HCT116 (cell line): ENCODE measurements around the gene SVIL. TPM values are rescaled to one million over a fixed set of nuclear protein-coding genes. Genes with fewer than 3 reads are reported as not detected.

Experiments
- ATAC-seq: fragments of 200-7000 bp; cut with Tn5 transposase; 2 replicates; pipeline ENCODE4 v1.9.1; 2020; ENCODE audit warnings: mild to moderate bottlenecking, moderate library complexity
- BruUV-seq: library from RNA; stranded (reverse); fragments of 400-500 nt; replicated peaks from 2 replicates; lab custom pipeline; 2021; lab: Mats Ljungman, UMichigan
- CTCF ChIA-PET: fragments of 300-600 bp; sonication (Branson Sonifier 250); formaldehyde crosslinking; loops from one replicate; lab custom pipeline; 2021; ENCODE audit warnings: antibody characterized with exemption; lab: Charles Lee
- POLR2A ChIA-PET: fragments of 300-600, 350-600 bp; sonication (Branson Sonifier 250); formaldehyde crosslinking; loops from one replicate; lab custom pipeline; 2021; ENCODE audit warnings: antibody characterized with exemption; lab: Charles Lee
- RAD21 ChIA-PET, 2 experiments: fragments of 300-600 bp; sonication (Branson Sonifier 250); formaldehyde crosslinking; loops; one replicate each; lab custom pipeline; 2023; ENCODE audit warnings: low total read pairs in 2 of 2; ENCODE audit not compliant: uncharacterized antibody in 2 of 2, unreplicated experiment in 2 of 2, low non-redundant PET in 1 of 2; lab: Charles Lee
- DNase-seq: peaks from one replicate; pipeline ENCODE4 v3.0.0-alpha.2; 2010; ENCODE audit warnings: low read depth, low spot score
- H2AFZ ChIP-seq: fragments of 200-600 bp; shearing (Covaris generic), sonication (generic); 2 replicates; pipeline ENCODE4 v1.6.1; 2017; ENCODE audit warnings: low read depth, mixed run types, mixed read lengths, antibody characterized with exemption, low read length; ENCODE audit not compliant: poor library complexity, severe bottlenecking
- H3K27ac ChIP-seq: 2 replicates; pipeline ENCODE4 v1.5.1; 2012; ENCODE audit warnings: low read depth, low read length
- H3K27me3 ChIP-seq: fragments of 200-600 bp; sonication (generic); 2 replicates; pipeline ENCODE4 v1.6.1; 2016; ENCODE audit warnings: mixed run types, low read length, mixed read lengths; ENCODE audit not compliant: insufficient read depth
- H3K36me3 ChIP-seq, 2 experiments: fragments of 200-500 bp in 1 of 2; fragments of 200-600 bp in 1 of 2; sonication (Bioruptor generic) in 1 of 2; sonication (generic) in 1 of 2; 2 replicates each; pipeline versions ENCODE4 v1.5.1 to v1.6.1; 2014 to 2016; ENCODE audit warnings: low read length in 2 of 2, inconsistent platforms in 1 of 2, mixed read lengths in 1 of 2, mixed run types in 1 of 2; ENCODE audit not compliant: insufficient read depth in 2 of 2, control insufficient read depth in 1 of 2
- H3K4me1 ChIP-seq, 2 experiments: fragments of 200-600 bp in 1 of 2; sonication (generic) in 1 of 2; 2 replicates each; pipeline versions ENCODE4 v1.5.1 to v1.6.1; 2012 to 2017; ENCODE audit warnings: low read length in 2 of 2, inconsistent platforms in 1 of 2, mild to moderate bottlenecking in 1 of 2, mixed read lengths in 1 of 2, mixed run types in 1 of 2, moderate library complexity in 1 of 2; ENCODE audit not compliant: insufficient read depth in 2 of 2, control insufficient read depth in 1 of 2
- H3K4me2 ChIP-seq: fragments of 200-600 bp; sonication (generic); 2 replicates; pipeline ENCODE4 v1.6.1; 2017; ENCODE audit warnings: mixed run types, low read length, mixed read lengths
- H3K4me3 ChIP-seq, 2 experiments: fragments of 200-600 bp in 1 of 2; sonication (generic) in 1 of 2; replicated peaks in 1 of 2; 2 replicates each; pipeline ENCODE4 v1.5.1; 2011 to 2016; ENCODE audit warnings: low read length in 2 of 2, control low read depth in 1 of 2, low read depth in 1 of 2, mild to moderate bottlenecking in 1 of 2, mixed read lengths in 1 of 2, mixed run types in 1 of 2
- H3K79me2 ChIP-seq: fragments of 200-600 bp; sonication (generic); 2 replicates; pipeline ENCODE4 v1.6.1; 2017; ENCODE audit warnings: mild to moderate bottlenecking, mixed run types, low read length, moderate library complexity, mixed read lengths; ENCODE audit not compliant: insufficient read depth
- H3K9ac ChIP-seq: fragments of 200-600 bp; sonication (generic); 2 replicates; pipeline ENCODE4 v1.6.1; 2016; ENCODE audit warnings: low read length, mixed read lengths
- H3K9me2 ChIP-seq: fragments of 200-600 bp; sonication (generic), shearing (Covaris generic); 2 replicates; pipeline ENCODE4 v1.6.1; 2017; ENCODE audit warnings: mixed run types, mild to moderate bottlenecking, moderate library complexity; ENCODE audit not compliant: insufficient read depth
- H3K9me3 ChIP-seq, 2 experiments: fragments of 200-500 bp in 1 of 2; fragments of 200-600 bp in 1 of 2; sonication (Bioruptor generic) in 1 of 2; sonication (generic) in 1 of 2; 2 replicates each; pipeline ENCODE4 v1.6.1; 2014 to 2017; ENCODE audit warnings: low read length in 2 of 2, mixed read lengths in 2 of 2, inconsistent platforms in 1 of 2, low read depth in 1 of 2, mild to moderate bottlenecking in 1 of 2, mixed run types in 1 of 2, moderate library complexity in 1 of 2; ENCODE audit not compliant: control insufficient read depth in 1 of 2, insufficient read depth in 1 of 2
- H4K20me1 ChIP-seq: fragments of 200-600 bp; sonication (generic), shearing (Covaris generic); 2 replicates; pipeline ENCODE4 v1.6.1; 2017; ENCODE audit warnings: mixed run types, mild to moderate bottlenecking, moderate library complexity; ENCODE audit not compliant: insufficient read depth
- CBX3 ChIP-seq: IDR thresholded peaks from 2 replicates; pipeline ENCODE4 v1.6.1; 2012; ENCODE audit warnings: low read depth
- CEBPB ChIP-seq: IDR thresholded peaks from 2 replicates; pipeline ENCODE4 v1.6.1; 2012; ENCODE audit warnings: low read depth
- CTCF ChIP-seq, 3 experiments: fragments of 200-600 bp in 1 of 3; sonication (generic) in 1 of 3; IDR thresholded peaks in 2 of 3; conservative IDR thresholded peaks in 1 of 3; 2 replicates each; pipeline ENCODE4 v1.5.1; 2012 to 2017; ENCODE audit warnings: low read depth in 2 of 3, low read length in 2 of 3, antibody characterized with exemption in 1 of 3, borderline replicate concordance in 1 of 3, control low read depth in 1 of 3, mild to moderate bottlenecking in 1 of 3, mixed read lengths in 1 of 3, mixed run types in 1 of 3, moderate library complexity in 1 of 3; ENCODE audit not compliant: insufficient read depth in 1 of 3
- EZH2phosphoT487 ChIP-seq: fragments of 200-600 bp; IDR thresholded peaks from 2 replicates; pipeline ENCODE4 v1.6.1; 2018; ENCODE audit warnings: antibody characterized with exemption, borderline replicate concordance
- MAX ChIP-seq: IDR thresholded peaks from 2 replicates; pipeline ENCODE4 v1.6.1; 2012
- POLR2A ChIP-seq: IDR thresholded peaks from 2 replicates; pipeline ENCODE4 v1.7.0; 2011; ENCODE audit warnings: borderline replicate concordance; ENCODE audit not compliant: insufficient read depth, insufficient read length; ENCODE audit errors: extremely low read depth
- REST ChIP-seq: IDR thresholded peaks from 2 replicates; pipeline ENCODE4 v1.6.1; 2012; ENCODE audit warnings: low read depth
- SIN3A ChIP-seq: IDR thresholded peaks from 2 replicates; pipeline ENCODE4 v1.6.1; 2012; ENCODE audit warnings: low read depth
- YY1 ChIP-seq: IDR thresholded peaks from 2 replicates; pipeline ENCODE4 v1.6.1; 2011; ENCODE audit warnings: low read length, low read depth, moderate library complexity, mild to moderate bottlenecking; ENCODE audit not compliant: insufficient replicate concordance; ENCODE audit errors: extremely low read depth
- ZFX ChIP-seq: fragments of 450-650 bp; IDR thresholded peaks from 2 replicates; pipeline ENCODE4 v1.6.1; 2017
- intact Hi-C: fragments of 100-400 bp; cut with micrococcal nuclease; formaldehyde crosslinking; loops from 2 replicates; pipeline ENCODE4 v1.10.0; 2022
- total RNA-seq: library from RNA; stranded (reverse); gene quantifications from one replicate; pipeline ENCODE4 v1.2.1, GENCODE V29; 2021; ENCODE audit not compliant: unreplicated experiment

The SVIL gene
- total RNA-seq, 1 experiment from 2014 or later = 27.0 TPM

GRCh38 chr10:29469481-29470354 is 165.1 kb downstream of the SVIL start:
- no peak overlapping the region for H2AFZ ChIP-seq
- H3K79me2 ChIP-seq = no peaks in the 10 kb centered on the region
- ChIA-PET RAD21 (no interaction called here), CTCF (no interaction called here), POLR2A (no interaction called here)
- no peaks in the 10 kb centered on the region for H4K20me1 ChIP-seq
- H3K4me1 ChIP-seq = peaks cover 2 to 11% of the 10 kb centered on the region in 2 experiments; a peak in 3 of 4 replicates
- no peak overlapping the region for H3K27ac ChIP-seq
- H3K9me3 ChIP-seq = no peaks in the 10 kb centered on the region
- BruUV-seq = no TSS peak
- H3K27me3 ChIP-seq = no peaks in the 10 kb centered on the region
- DNase-seq (no peak), ATAC-seq (no peak)
- H3K4me3 ChIP-seq = no peak overlapping the region
- no peak for TF ChIP-seq EZH2phosphoT487
- no peak for TF ChIP-seq ZFX
- TF ChIP-seq POLR2A = no peak
- TF ChIP-seq CBX3 = no peak
- TF ChIP-seq REST = no peak
- no peak for TF ChIP-seq MAX
- no peak for TF ChIP-seq SIN3A
- no peak for TF ChIP-seq YY1
- no peak for TF ChIP-seq CTCF (IDR thresholded peaks at IDR 0.05 in 2 of 3, conservative IDR thresholded peaks at IDR 0.05 in 1 of 3; ENCODE audit: borderline replicate concordance in 1 of 3, insufficient read depth in 1 of 3, low read depth in 2 of 3, low read length in 2 of 3)
- no peak for TF ChIP-seq CEBPB
- H3K9me2 ChIP-seq = no peaks in the 10 kb centered on the region
- intact Hi-C loops = no loop called here
- H3K4me2 ChIP-seq = no peak overlapping the region
- peaks cover 3 to 4% of the 10 kb centered on the region in 2 experiments; a peak in 3 of 4 replicates for H3K36me3 ChIP-seq
- H3K9ac ChIP-seq = no peak overlapping the region
